ENCODE results near the gene ERBB4. TPM values are rescaled to one million over a fixed set of nuclear protein-coding genes. Genes with fewer than 3 reads are reported as not detected.
"Not testable (repeated sequence)": the region's sequence is repeated elsewhere in the genome, so short reads cannot be mapped to it uniquely, and the experiment has no call there.

The ERBB4 gene
- total RNA-seq, 4 donors from 2014 or later, result 0.26 to 13.3 (median 2.4) TPM

DNA sequence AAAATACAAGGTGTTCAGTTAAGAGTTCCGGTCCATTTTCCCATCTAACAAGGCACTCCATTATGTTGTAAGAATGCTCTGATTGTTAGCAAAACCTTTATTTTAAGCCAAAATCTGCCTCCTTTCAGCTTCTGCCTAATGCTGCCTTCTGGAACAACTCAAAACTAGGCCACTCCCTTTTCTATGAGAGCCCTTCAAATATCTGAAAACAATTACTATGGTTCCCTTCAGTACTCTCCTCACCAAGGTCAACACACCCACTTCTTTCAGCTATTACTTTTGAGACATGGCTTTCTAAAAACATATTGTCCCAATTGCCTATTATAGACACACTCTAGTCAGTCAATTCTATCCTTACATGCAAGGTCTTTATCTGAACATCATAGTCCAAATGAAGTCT is 429.4 kb downstream of the ERBB4 start:
- Histone ChIP-seq H3K4me3 (no peak overlapping the region), H3K9me3 (no peaks in the 10 kb centered on the region), H3K4me1 (no peaks in the 10 kb centered on the region), H3K36me3 (no peaks in the 10 kb centered on the region), H3K27me3 (no peaks in the 10 kb centered on the region), H3K27ac (no peak overlapping the region)
- intact Hi-C loops (cut with DNase I; ENCODE audit: low total_unique reads), result no loop called here
- no peak for DNase-seq
- no peak for TF ChIP-seq POLR2A (IDR thresholded peaks at IDR 0.05)
- TF ChIP-seq, protein P1, sequence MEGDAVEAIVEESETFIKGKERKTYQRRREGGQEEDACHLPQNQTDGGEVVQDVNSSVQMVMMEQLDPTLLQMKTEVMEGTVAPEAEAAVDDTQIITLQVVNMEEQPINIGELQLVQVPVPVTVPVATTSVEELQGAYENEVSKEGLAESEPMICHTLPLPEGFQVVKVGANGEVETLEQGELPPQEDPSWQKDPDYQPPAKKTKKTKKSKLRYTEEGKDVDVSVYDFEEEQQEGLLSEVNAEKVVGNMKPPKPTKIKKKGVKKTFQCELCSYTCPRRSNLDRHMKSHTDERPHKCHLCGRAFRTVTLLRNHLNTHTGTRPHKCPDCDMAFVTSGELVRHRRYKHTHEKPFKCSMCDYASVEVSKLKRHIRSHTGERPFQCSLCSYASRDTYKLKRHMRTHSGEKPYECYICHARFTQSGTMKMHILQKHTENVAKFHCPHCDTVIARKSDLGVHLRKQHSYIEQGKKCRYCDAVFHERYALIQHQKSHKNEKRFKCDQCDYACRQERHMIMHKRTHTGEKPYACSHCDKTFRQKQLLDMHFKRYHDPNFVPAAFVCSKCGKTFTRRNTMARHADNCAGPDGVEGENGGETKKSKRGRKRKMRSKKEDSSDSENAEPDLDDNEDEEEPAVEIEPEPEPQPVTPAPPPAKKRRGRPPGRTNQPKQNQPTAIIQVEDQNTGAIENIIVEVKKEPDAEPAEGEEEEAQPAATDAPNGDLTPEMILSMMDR (IDR thresholded peaks at IDR 0.05), result no peak

- H3K4me3 ChIP-seq, result no peak overlapping the region
- no peaks in the 10 kb centered on the region for H3K27me3 ChIP-seq
- no peaks in the 10 kb centered on the region for H3K4me1 ChIP-seq
- no peak for DNase-seq
- H3K36me3 ChIP-seq, result no peaks in the 10 kb centered on the region
- TF ChIP-seq POLR2A (IDR thresholded peaks at IDR 0.05), result no peak
- TF ChIP-seq, protein P1 (IDR thresholded peaks at IDR 0.05), result no peak
- no peaks in the 10 kb centered on the region for H3K9me3 ChIP-seq
- no peak overlapping the region for H3K27ac ChIP-seq
- intact Hi-C loops (cut with DNase I; ENCODE audit: low total_unique reads), result no loop called here
Measured at GRCh38 chr2:212107989-212108388, 430.6 kb downstream of the ERBB4 start.

- Histone ChIP-seq H3K4me3 (no peak overlapping the region), H3K4me1 (no peaks in the 10 kb centered on the region), H3K27me3 (no peaks in the 10 kb centered on the region), H3K9me3 (no peaks in the 10 kb centered on the region), H3K27ac (no peak overlapping the region), H3K36me3 (no peaks in the 10 kb centered on the region)
- TF ChIP-seq POLR2A (IDR thresholded peaks at IDR 0.05), result no peak
- no peak for DNase-seq
- intact Hi-C loops (cut with DNase I; ENCODE audit: low total_unique reads), result no loop called here
Measured at GRCh38 chr2:212107014-212107413, 431.6 kb downstream of the ERBB4 start.

- H3K27ac ChIP-seq; H3K9me3 ChIP-seq; H3K36me3 ChIP-seq; H3K27me3 ChIP-seq; H3K4me1 ChIP-seq; DNase-seq; intact Hi-C loops (cut with DNase I; ENCODE audit: low total_unique reads); H3K4me3 ChIP-seq: not testable (repeated sequence)
Measured at GRCh38 chr2:212106536-212106935, 432.1 kb downstream of the ERBB4 start.

GRCh38 chr2:212099658-212100057 is 438.9 kb downstream of the ERBB4 start:
- no peaks in the 10 kb centered on the region for H3K9me3 ChIP-seq
- DNase-seq, result no peak
- H3K27ac ChIP-seq, result no peak overlapping the region
- intact Hi-C loops (cut with DNase I; ENCODE audit: low total_unique reads), result no loop called here
- no peak overlapping the region for H3K4me3 ChIP-seq
- no peaks in the 10 kb centered on the region for H3K36me3 ChIP-seq
- no peaks in the 10 kb centered on the region for H3K4me1 ChIP-seq
- TF ChIP-seq POLR2A (IDR thresholded peaks at IDR 0.05), result no peak
- TF ChIP-seq, protein P1 (IDR thresholded peaks at IDR 0.05), result no peak
- no peaks in the 10 kb centered on the region for H3K27me3 ChIP-seq

GRCh38 chr2:212098966-212099365 is 439.6 kb downstream of the ERBB4 start:
- no peaks in the 10 kb centered on the region for H3K36me3 ChIP-seq
- no peaks in the 10 kb centered on the region for H3K27me3 ChIP-seq
- no peak for DNase-seq
- no peak for TF ChIP-seq POLR2A (IDR thresholded peaks at IDR 0.05)
- TF ChIP-seq, protein P1 (IDR thresholded peaks at IDR 0.05), result no peak
- no peak overlapping the region for H3K4me3 ChIP-seq
- no peaks in the 10 kb centered on the region for H3K4me1 ChIP-seq
- intact Hi-C loops (cut with DNase I; ENCODE audit: low total_unique reads), result no loop called here
- no peak overlapping the region for H3K27ac ChIP-seq
- H3K9me3 ChIP-seq, result no peaks in the 10 kb centered on the region

Measured in uterus (tissue), 4 donors.